K562 (cell line): ENCODE data around the gene TNFRSF13B.

ENCODE experiments used
- CREB5 ChIP-seq: fragments of 250-450 bp; sonication (Bioruptor Pico); IDR thresholded peaks from 2 replicates; pipeline ENCODE4 v1.5.0; 2020; ENCODE audit warnings: mild to moderate bottlenecking
- CTCF ChIP-seq, 3 experiments: IDR thresholded peaks in 2 of 3; conservative IDR thresholded peaks in 1 of 3; 2 replicates each; pipeline ENCODE4 v1.5.1; 2011 to 2012; ENCODE audit warnings: low read length in 3 of 3, mild to moderate bottlenecking in 3 of 3, control low read depth in 2 of 3, improper control_type of control experiment in 1 of 3, inconsistent platforms in 1 of 3, low read depth in 1 of 3, mixed read lengths in 1 of 3, moderate library complexity in 1 of 3; ENCODE audit not compliant: insufficient read depth in 2 of 3
- JUND ChIP-seq, 2 experiments: IDR thresholded peaks; 2 replicates in 1 of 2; 3 replicates in 1 of 2; pipeline ENCODE4 v1.6.1; 2011; ENCODE audit warnings: borderline replicate concordance in 2 of 2, low read depth in 2 of 2, low read length in 2 of 2, improper control_type of control experiment in 1 of 2, missing biosample characterization in 1 of 2, missing genetic modification characterization in 1 of 2, missing genetic modification reagents in 1 of 2
- NRF1 ChIP-seq, 2 experiments: fragments of 450-650 bp; IDR thresholded peaks in 1 of 2; conservative IDR thresholded peaks in 1 of 2; 2 replicates each; pipeline ENCODE4 v1.6.1; 2014; ENCODE audit warnings: mild to moderate bottlenecking in 2 of 2
- POLR2A ChIP-seq: fragments of 450-650 bp; conservative IDR thresholded peaks from 2 replicates; pipeline ENCODE4 v1.6.1; 2016
- SRF ChIP-seq, 2 experiments: fragments of 250-450, 450-650 bp in 1 of 2; sonication (Bioruptor Pico) in 1 of 2; sonication (generic) in 1 of 2; formaldehyde crosslinking; IDR thresholded peaks; 2 replicates each; pipeline versions ENCODE4 v1.5.0 to v1.5.1; 2020 to 2022; ENCODE audit warnings: mild to moderate bottlenecking in 1 of 2, missing genetic modification reagents in 1 of 2
- VEZF1 ChIP-seq: fragments of 200-800 bp; sonication (Bioruptor generic); IDR thresholded peaks from 2 replicates; pipeline ENCODE4 v1.6.1; 2017; ENCODE audit warnings: missing genetic modification characterization, missing compliant biosample characterization
- ZNF3 ChIP-seq: fragments of 250-450 bp; sonication (Bioruptor Pico); IDR thresholded peaks from 2 replicates; pipeline ENCODE4 v1.5.0; 2021; ENCODE audit warnings: mild to moderate bottlenecking, moderate library complexity

GRCh38 chr17:16928406-16929034, 43.4 kb downstream of the TNFRSF13B start:
- TF ChIP-seq ZNF3, result no peak
- no peak for TF ChIP-seq NRF1 (conservative IDR thresholded peaks at IDR 0.05 in 1 of 2, IDR thresholded peaks at IDR 0.05 in 1 of 2)
- no peak for TF ChIP-seq VEZF1 (CRISPR knock-in tag)
- no peak for TF ChIP-seq JUND (IDR thresholded peaks at IDR 0.05; ENCODE audit: borderline replicate concordance, low read depth, low read length)
- no peak for TF ChIP-seq JUND (tag; IDR thresholded peaks at IDR 0.05; ENCODE audit: borderline replicate concordance, low read depth, low read length)
- no peak for TF ChIP-seq CREB5 (CRISPR knock-in tag)
- TF ChIP-seq CTCF (IDR thresholded peaks at IDR 0.05 in 2 of 3, conservative IDR thresholded peaks at IDR 0.05 in 1 of 3; ENCODE audit: insufficient read depth in 2 of 3, low read depth in 1 of 3, low read length in 3 of 3), result no peak
- TF ChIP-seq POLR2A, result no peak
- no peak for TF ChIP-seq SRF (CRISPR knock-in tag; IDR thresholded peaks at IDR 0.05)
